Spleen (tissue), 3 donors: ENCODE data around the gene LCN9.

Experiments
- POLR2A ChIP-seq, 3 donors: fragments of 450-650 bp; IDR thresholded peaks; one replicate each; pipeline ENCODE4 v1.5.1; 2017; ENCODE audit warnings: antibody characterized with exemption in 3 of 3, mild to moderate bottlenecking in 1 of 3
- POLR2AphosphoS5 ChIP-seq, 3 donors: sonication (generic); formaldehyde crosslinking; IDR thresholded peaks; one replicate each; pipeline ENCODE4 v1.5.1; 2017; ENCODE audit warnings: antibody characterized with exemption in 3 of 3

- TF ChIP-seq POLR2A (IDR thresholded peaks at IDR 0.05) (no peak), POLR2AphosphoS5 (IDR thresholded peaks at IDR 0.05) (no peak)
Measured at GRCh38 chr9:135694414-135694813, 31.3 kb downstream of the LCN9 start.
